ENCODE results near the gene CPA5. TPM values are rescaled to one million over a fixed set of nuclear protein-coding genes. Genes with fewer than 3 reads are reported as not detected.

CPA5 gene
- total RNA-seq, 2 experiments from 2014 or later = not detected

GRCh38 chr7:130396109-130396508, 51.5 kb downstream of the CPA5 start:
- peaks cover 41% of the 10 kb centered on the region for H3K4me1 Mint-ChIP-seq (ENCODE audit: low read depth)
- no peak overlapping the region for H3K27ac ChIP-seq (ENCODE audit: low read depth in 1 of 2, low read length in 2 of 2)
- no peaks in the 10 kb centered on the region for H3K36me3 ChIP-seq (ENCODE audit: insufficient read depth, low read length)
- DNase-seq (no peak), ATAC-seq (ENCODE audit: poor library complexity) (no peak)
- H3K27me3 ChIP-seq (ENCODE audit: control insufficient read depth in 1 of 2, insufficient read depth in 2 of 2, low read length in 2 of 2) = no peaks in the 10 kb centered on the region
- no peak overlapping the region for H3K4me3 ChIP-seq (ENCODE audit: low read length)
- TF ChIP-seq, protein P1, sequence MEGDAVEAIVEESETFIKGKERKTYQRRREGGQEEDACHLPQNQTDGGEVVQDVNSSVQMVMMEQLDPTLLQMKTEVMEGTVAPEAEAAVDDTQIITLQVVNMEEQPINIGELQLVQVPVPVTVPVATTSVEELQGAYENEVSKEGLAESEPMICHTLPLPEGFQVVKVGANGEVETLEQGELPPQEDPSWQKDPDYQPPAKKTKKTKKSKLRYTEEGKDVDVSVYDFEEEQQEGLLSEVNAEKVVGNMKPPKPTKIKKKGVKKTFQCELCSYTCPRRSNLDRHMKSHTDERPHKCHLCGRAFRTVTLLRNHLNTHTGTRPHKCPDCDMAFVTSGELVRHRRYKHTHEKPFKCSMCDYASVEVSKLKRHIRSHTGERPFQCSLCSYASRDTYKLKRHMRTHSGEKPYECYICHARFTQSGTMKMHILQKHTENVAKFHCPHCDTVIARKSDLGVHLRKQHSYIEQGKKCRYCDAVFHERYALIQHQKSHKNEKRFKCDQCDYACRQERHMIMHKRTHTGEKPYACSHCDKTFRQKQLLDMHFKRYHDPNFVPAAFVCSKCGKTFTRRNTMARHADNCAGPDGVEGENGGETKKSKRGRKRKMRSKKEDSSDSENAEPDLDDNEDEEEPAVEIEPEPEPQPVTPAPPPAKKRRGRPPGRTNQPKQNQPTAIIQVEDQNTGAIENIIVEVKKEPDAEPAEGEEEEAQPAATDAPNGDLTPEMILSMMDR (IDR thresholded peaks at IDR 0.05) = no peak
- H3K4me3 Mint-ChIP-seq = no peak overlapping the region
- peak overlapping the region; percentile 58 for H3K27ac Mint-ChIP-seq
- ChIA-PET CTCF (no interaction called here), POLR2A (interaction anchor here (0.6 kb wide), 1 partner anchor 35 kb away, joined by 3 read pairs; no protein-coding TSS in a partner anchor)
- peaks cover 29% of the 10 kb centered on the region for H3K36me3 Mint-ChIP-seq (ENCODE audit: low read depth)
- H3K9me3 Mint-ChIP-seq = no peaks in the 10 kb centered on the region
- intact Hi-C loops (cut with DNase I, micrococcal nuclease) = no loop called here
- no peaks in the 10 kb centered on the region for H3K9me3 ChIP-seq (ENCODE audit: control insufficient read depth in 1 of 2, insufficient read depth in 1 of 2, low read length in 2 of 2)
- no peaks in the 10 kb centered on the region for H3K27me3 Mint-ChIP-seq
- H3K4me1 ChIP-seq (ENCODE audit: insufficient read depth, low read length) = peaks cover 12% of the 10 kb centered on the region

DNA sequence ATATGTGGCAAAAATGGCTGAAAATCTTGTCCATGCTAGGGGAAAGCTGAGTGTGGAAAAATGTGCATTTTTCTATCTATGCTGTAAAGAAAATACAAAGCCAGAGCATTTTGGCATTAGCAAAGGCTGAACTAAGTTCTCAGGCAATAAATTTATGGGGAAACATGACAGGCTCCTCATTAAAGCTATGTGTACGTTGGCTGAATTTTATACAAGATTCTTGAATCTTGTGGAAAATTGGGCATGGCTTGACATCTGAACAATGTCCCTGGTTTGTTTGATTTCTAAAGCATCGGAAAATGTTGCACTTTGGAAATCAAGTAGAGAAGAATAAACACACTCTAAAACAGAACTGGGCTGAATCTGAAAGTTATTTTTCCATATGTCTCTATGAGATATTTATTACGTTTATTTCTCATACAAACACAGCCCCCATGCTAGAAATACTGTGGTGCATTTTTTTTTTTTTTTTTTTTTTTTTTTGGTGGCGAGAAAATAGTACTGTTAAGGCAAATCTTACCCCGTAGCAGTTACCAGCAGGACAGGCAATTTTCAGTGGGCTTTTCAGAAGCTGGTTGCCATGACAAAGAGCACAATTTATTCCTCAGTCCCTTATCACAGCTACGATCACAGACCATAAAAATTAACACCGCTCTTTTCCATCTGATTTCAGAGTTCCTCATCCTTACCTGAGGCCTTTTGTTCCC, 52.6 kb downstream of the CPA5 start:
- TF ChIP-seq, protein P1 (IDR thresholded peaks at IDR 0.05) = no peak
- Mint-ChIP-seq H3K9me3 (no peaks in the 10 kb centered on the region), H3K27ac (no peak overlapping the region), H3K27me3 (no peaks in the 10 kb centered on the region), H3K36me3 (ENCODE audit: low read depth) (peaks cover 33% of the 10 kb centered on the region), H3K4me3 (no peak overlapping the region), H3K4me1 (ENCODE audit: low read depth) (peaks cover 37% of the 10 kb centered on the region)
- Histone ChIP-seq H3K36me3 (ENCODE audit: insufficient read depth, low read length) (no peaks in the 10 kb centered on the region), H3K4me1 (ENCODE audit: insufficient read depth, low read length) (peaks cover 12% of the 10 kb centered on the region), H3K27me3 (ENCODE audit: control insufficient read depth in 1 of 2, insufficient read depth in 2 of 2, low read length in 2 of 2) (no peaks in the 10 kb centered on the region), H3K27ac (ENCODE audit: low read depth in 1 of 2, low read length in 2 of 2) (no peak overlapping the region), H3K4me3 (ENCODE audit: low read length) (no peak overlapping the region), H3K9me3 (ENCODE audit: control insufficient read depth in 1 of 2, insufficient read depth in 1 of 2, low read length in 2 of 2) (no peaks in the 10 kb centered on the region)
- ATAC-seq (ENCODE audit: poor library complexity) = no peak
- intact Hi-C loops (cut with DNase I, micrococcal nuclease) = no loop called here
- no peak for DNase-seq
- POLR2A ChIA-PET = no interaction called here
- CTCF ChIA-PET = interaction anchor here (0.7 kb wide), 1 partner anchor 88 kb away, joined by 3 read pairs; no protein-coding TSS in a partner anchor

DNA sequence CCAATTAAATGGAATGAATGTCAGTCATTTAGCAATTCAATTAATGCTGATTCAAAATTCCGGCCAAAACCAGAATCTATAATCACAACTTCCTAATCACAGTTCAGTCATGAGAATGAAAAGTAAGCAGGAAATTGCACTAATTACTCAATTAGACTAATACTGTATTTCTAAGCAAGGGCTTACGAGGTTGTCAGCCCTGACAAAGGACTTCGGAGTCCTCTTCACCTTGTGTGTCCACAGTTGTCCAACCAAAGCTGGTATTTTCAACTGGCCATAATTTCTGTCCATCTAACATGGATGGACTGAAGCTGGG, 53.1 kb downstream of the CPA5 start:
- no peak overlapping the region for H3K27ac Mint-ChIP-seq
- intact Hi-C loops (cut with DNase I, micrococcal nuclease) = no loop called here
- H3K27ac ChIP-seq (ENCODE audit: low read depth in 1 of 2, low read length in 2 of 2) = no peak overlapping the region
- H3K36me3 Mint-ChIP-seq (ENCODE audit: low read depth) = peaks cover 38% of the 10 kb centered on the region
- H3K9me3 ChIP-seq (ENCODE audit: control insufficient read depth in 1 of 2, insufficient read depth in 1 of 2, low read length in 2 of 2) = no peaks in the 10 kb centered on the region
- no peaks in the 10 kb centered on the region for H3K27me3 ChIP-seq (ENCODE audit: control insufficient read depth in 1 of 2, insufficient read depth in 2 of 2, low read length in 2 of 2)
- ChIA-PET POLR2A (no interaction called here), CTCF (interaction anchor here (0.7 kb wide), 1 partner anchor 88 kb away, joined by 3 read pairs; no protein-coding TSS in a partner anchor)
- no peak for DNase-seq
- no peak overlapping the region for H3K4me3 Mint-ChIP-seq
- H3K9me3 Mint-ChIP-seq = no peaks in the 10 kb centered on the region
- no peak for ATAC-seq (ENCODE audit: poor library complexity)
- H3K4me3 ChIP-seq (ENCODE audit: low read length) = no peak overlapping the region
- H3K27me3 Mint-ChIP-seq = no peaks in the 10 kb centered on the region
- H3K4me1 ChIP-seq (ENCODE audit: insufficient read depth, low read length) = peaks cover 12% of the 10 kb centered on the region
- peaks cover 3% of the 10 kb centered on the region for H3K36me3 ChIP-seq (ENCODE audit: insufficient read depth, low read length)
- TF ChIP-seq, protein P1 (IDR thresholded peaks at IDR 0.05) = no peak
- H3K4me1 Mint-ChIP-seq (ENCODE audit: low read depth) = peaks cover 32% of the 10 kb centered on the region

Data from CD4-positive, alpha-beta T cell (primary cell).